Measurements from ENCODE around the gene TMEM178A.

DNA sequence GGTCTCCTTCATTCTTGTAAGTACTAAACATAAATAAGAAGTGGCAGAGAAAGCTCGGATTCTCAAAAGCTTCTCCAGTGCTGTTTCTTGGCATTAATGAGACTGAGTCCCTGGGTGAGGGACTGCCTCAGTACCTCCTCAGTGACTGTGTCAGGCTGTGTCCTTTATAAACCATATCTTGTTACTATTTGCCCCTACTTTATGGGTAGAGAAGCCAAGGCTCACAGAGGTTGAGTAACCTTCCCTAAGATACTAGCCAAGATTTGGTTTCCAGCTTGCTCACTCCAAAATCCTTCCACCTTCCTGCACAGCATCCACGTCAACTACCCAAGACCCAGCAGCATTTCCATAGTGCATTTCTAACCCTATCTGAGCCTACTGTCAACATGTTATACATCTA lies 57.8 kb downstream of the TMEM178A start:
- TF ChIP-seq, protein P1, sequence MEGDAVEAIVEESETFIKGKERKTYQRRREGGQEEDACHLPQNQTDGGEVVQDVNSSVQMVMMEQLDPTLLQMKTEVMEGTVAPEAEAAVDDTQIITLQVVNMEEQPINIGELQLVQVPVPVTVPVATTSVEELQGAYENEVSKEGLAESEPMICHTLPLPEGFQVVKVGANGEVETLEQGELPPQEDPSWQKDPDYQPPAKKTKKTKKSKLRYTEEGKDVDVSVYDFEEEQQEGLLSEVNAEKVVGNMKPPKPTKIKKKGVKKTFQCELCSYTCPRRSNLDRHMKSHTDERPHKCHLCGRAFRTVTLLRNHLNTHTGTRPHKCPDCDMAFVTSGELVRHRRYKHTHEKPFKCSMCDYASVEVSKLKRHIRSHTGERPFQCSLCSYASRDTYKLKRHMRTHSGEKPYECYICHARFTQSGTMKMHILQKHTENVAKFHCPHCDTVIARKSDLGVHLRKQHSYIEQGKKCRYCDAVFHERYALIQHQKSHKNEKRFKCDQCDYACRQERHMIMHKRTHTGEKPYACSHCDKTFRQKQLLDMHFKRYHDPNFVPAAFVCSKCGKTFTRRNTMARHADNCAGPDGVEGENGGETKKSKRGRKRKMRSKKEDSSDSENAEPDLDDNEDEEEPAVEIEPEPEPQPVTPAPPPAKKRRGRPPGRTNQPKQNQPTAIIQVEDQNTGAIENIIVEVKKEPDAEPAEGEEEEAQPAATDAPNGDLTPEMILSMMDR (IDR thresholded peaks at IDR 0.05), result no peak
- no peak for TF ChIP-seq POLR2A (IDR thresholded peaks at IDR 0.05)
